HG03135 (cell line): ENCODE data around the gene SMARCD1.
"Not testable (repeated sequence)": the region's sequence is repeated elsewhere in the genome, so short reads cannot be mapped to it uniquely, and the experiment has no call there.

ENCODE experiments used
- ATAC-seq: cut with Tn5 transposase; IDR thresholded peaks from one replicate; pipeline ENCODE4 v1.9.1; 2021; ENCODE audit warnings: mild to moderate bottlenecking, moderate library complexity; ENCODE audit not compliant: unreplicated experiment

SMARCD1 gene

DNA sequence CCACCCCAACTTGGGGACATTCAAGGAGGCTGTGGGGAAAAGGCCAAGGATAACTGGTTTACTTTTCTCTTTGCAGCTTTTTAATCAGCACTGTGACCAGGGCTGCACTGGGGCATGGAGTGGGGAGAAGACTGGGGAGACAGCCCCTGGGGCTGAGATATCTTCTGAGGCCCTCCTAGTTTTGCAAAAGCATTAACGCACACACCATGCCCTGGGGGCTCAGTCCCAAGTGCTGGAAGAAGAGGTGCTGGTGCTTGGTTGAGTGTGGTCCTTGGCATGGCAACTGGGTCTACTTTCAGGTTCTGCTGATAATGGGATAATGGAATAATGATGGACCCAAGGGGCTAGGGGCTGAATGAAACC, 9.4 kb upstream of the SMARCD1 start:
- no peak for ATAC-seq

DNA sequence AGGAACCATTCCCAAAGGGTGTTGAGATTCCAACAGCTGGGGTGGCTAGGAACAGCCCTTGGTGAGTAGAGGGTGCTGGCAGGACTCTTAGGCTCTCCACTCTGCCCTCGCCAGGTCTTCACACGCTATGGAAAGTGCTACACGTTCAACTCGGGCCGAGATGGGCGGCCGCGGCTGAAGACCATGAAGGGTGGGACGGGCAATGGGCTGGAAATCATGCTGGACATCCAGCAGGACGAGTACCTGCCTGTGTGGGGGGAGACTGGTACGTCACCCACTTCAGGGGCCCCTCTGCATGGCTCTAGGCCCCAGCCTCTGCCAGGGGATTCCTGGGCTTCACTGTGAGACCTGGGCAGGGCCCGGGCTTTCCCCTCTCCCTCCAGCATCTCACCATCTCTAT, 8.0 kb upstream of the SMARCD1 start:
- no peak for ATAC-seq

DNA sequence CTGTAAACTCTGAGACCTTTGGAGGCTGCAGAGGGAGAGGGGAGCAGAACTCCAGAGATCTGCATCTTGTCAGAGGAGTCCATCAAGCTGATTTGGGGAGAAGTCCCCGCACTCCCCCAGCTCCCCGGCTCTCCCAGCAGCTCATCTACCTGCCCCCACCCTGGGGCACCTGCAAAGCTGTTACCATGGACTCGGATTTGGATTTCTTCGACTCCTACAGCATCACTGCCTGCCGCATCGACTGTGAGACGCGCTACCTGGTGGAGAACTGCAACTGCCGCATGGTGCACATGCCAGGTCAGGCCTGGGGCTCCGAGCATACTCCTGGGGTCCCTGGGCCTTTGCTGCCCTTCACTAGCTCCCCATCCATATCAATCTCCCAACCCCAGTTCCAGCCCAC, 6.9 kb upstream of the SMARCD1 start:
- ATAC-seq = no peak

GRCh38 chr12:50079771-50080170, 5.4 kb upstream of the SMARCD1 start:
- ATAC-seq = no peak

DNA sequence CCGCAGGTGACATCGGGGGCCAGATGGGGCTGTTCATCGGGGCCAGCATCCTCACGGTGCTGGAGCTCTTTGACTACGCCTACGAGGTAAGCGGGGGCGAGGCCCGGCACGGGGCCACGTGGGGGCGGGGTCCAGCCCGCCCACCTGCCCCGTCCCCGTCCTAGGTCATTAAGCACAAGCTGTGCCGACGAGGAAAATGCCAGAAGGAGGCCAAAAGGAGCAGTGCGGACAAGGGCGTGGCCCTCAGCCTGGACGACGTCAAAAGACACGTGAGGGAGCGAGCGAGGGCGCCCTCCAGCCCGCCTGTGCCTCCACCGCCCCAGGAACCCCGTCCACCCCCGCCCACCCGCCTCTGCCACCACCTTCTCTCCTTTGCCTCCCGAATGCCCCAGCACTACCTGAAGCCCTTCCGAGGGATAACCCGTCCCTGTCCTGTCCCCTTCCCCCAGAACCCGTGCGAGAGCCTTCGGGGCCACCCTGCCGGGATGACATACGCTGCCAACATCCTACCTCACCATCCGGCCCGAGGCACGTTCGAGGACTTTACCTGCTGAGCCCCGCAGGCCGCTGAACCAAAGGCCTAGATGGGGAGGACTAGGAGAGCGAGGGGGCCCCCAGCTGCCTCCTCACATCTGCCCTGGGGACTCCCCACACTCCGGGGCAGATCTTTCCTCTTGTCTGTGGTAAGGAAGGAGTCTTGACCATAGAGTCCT, 3.9 kb upstream of the SMARCD1 start:
- no peak for ATAC-seq

DNA sequence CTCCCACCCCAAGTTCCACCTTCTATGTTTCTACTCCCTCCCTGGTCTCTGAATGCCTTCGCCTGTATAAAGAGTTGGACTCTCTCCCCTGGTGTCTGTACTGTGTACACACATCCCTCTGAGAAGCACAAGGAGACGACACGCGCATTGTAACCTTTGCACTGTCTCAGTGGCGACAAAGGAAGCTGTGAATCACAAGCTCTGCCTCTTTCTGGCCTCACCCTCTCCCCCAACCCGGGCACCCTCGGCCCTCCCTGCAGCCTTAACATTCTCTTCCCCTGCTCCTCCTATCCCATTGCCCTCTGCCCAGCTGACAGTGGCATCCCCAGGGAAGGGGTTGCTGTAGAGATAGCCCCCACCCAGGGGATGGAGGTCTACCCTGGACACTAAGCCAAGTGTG, 2.5 kb upstream of the SMARCD1 start:
- no peak for ATAC-seq

DNA sequence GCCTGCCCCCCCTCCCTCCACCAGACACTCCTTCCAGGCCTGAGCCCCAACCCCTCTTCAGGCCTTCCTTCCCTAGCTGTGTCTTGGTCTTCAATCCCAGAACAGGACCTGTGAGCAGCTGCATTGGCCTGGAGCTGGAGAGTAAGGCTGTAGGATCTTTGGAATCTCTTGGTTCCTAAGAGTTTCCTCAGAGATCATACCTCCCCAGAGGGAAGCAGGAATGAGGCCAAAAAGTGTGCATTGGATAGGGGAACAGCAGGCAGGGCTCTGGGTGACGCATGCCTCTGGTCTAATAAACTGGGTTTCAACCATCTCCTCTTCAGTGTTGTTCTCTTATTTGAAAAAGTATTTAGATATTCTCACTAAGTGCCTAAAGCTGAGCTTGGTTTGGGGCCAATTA, 1.8 kb upstream of the SMARCD1 start:
- ATAC-seq = no peak

- ATAC-seq = not testable (repeated sequence)
These were observed 750 bp upstream of the SMARCD1 start for GRCh38 chr12:50084409-50084774.

DNA sequence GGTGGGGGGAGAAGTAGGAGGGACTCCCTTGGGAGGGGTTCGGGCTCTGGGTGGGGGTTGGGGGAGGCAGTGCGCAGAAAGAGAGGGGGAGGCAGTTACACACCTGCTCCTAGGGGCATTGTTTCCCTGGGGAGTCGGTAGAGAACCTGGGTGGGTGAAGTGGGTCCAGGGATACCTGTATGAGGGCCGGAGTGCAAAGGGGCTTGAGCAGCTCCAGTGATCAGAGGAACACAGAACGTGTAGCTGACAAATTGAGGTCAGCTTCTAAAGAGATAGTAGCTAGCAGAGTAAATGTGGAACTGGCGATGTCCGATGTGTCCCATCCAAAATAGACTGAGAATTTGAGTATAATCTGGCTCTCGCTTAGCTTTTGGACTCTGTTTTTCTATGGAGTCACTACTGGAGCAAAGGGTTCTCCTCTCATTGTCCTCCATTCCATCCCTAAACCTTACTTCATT, 502 bp downstream of the SMARCD1 start:
- ATAC-seq = no peak

GRCh38 chr12:50086148-50086547, 1.0 kb downstream of the SMARCD1 start:
- ATAC-seq = no peak

DNA sequence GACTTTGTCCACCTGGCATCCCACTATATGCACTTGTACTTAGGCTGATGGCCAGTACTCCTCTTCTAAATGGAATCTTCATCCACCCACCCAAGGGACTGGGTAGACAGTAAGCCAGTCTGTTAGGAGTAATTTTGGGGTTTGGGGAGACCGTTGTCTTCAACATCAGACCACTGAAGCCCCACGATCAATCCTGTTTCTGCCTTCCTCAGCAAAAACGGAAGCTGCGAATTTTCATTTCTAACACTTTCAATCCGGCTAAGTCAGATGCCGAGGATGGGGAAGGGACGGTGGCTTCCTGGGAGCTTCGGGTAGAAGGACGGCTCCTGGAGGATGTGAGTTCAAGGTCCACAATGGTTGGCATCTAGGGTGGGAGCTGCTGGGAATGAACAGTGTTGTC, 2.0 kb downstream of the SMARCD1 start:
- ATAC-seq = no peak

DNA sequence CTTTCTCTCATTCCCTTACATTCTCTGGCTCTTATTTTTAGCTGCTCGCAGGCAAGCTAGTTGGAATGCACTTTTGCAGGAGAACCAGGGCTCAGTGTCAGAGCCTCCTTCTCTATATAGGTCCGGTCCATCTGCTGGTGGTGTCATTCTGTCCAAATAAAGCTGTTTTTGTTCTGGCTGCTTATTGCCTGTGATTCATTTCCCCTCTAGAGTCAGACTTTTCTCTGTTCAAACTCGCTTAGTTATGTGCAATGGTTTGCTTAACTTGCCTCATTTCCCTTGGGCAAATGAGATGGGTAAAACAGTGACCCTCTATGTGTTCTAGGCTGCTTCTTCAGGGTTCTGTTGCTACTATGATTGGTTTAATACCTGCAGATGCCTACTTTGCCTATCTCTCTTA, 2.9 kb downstream of the SMARCD1 start:
- ATAC-seq = no peak

DNA sequence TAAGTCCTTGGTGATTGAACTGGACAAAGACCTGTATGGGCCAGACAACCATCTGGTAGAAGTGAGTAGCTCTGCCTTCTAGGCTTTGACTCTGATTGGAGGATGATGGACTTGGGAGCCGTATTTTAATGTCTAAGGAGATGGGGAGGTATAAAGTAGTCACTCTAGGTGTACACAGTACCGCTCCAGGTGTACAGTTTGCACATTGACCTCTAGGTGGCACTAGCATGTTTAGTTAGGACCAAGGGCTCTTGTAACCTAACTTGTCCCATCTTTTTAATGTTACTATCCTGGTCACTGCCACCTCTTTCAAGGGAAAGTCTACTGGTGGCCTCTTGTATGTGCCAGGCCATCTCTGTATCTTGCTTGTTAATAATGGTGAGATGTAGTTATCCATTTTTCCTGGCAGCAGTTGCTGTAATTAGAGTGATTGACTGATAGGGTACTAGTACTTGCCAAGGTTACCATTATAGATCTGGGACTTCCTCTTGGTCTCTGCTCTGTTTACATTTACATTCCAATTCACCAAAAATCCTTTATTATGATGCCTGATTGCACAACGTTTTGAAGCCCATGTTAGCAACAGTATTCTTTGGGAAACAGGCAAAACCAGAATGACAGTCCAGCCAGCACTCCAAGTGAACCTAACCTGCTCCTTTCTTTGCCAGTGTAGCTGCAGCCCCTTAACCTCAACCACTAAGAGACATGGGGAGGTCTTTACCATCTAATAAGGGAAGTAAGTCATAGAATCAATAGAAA, 3.6 kb downstream of the SMARCD1 start:
- no peak for ATAC-seq

- no peak for ATAC-seq
These were observed 4.6 kb downstream of the SMARCD1 start for GRCh38 chr12:50089730-50090129.

- no peak for ATAC-seq
These were observed 5.2 kb downstream of the SMARCD1 start for GRCh38 chr12:50090391-50090790.

- no peak for ATAC-seq
These were observed 12.8 kb downstream of the SMARCD1 start for GRCh38 chr12:50097952-50098351.

GRCh38 chr12:50099302-50100008, 14.3 kb downstream of the SMARCD1 start:
- no peak for ATAC-seq

GRCh38 chr12:50100561-50100960, 15.4 kb downstream of the SMARCD1 start:
- no peak for ATAC-seq

- ATAC-seq = no peak
These were observed 16.5 kb downstream of the SMARCD1 start for GRCh38 chr12:50101663-50102062.

DNA sequence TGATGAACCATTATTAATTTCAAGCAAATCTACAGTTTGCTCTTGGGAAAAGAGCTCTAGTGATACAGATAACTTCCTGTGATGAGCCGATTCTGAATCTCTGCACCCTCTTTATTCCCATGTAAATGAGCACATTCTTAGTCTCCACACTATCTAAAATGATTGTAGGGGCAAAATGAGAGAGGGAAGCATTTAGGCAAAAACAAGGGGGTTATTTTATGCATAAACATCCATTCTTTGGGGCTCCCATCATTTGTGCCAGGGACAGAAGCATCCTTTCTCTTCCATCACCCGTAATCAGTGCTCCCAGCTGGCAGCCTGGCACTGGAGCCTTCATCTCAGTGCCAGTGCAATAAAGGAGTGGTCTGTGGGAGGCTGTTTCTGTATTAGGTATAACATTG, 17.0 kb downstream of the SMARCD1 start:
- no peak for ATAC-seq

DNA sequence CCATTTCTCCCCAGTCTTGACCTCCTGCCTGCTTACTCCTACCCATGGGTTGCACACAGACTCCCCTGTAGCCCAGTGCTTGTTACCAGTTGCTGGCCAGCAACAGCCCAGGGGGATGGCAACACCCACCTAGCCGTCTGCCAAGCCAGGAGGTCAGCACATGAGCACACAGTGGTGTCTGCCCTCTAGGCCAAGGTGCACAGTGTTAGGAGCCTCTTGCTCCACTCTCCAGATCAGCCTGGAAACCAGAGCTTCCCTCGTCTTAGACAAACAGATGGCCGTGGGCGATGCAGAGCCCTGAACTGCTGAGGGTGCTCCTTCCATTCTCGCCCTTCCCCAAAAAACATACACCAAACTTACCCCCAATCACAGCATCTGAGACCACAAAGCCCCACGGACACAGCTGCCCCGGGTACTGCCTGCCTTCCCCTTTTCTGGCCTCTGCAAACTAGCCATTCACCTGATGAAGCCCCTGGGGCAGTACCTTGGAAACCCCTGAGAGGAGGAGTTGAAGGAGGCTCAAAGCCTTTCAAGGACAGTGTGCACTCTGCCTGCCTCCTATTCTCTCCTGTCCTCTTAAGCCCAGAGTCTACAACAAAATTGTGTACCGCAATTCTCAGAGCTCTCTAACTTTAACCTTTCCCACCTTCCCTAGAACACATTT, 17.6 kb downstream of the SMARCD1 start:
- ATAC-seq = no peak
